K562 (cell line): Measurements from ENCODE around the gene CSN3. TPM values are rescaled to one million over a fixed set of nuclear protein-coding genes. Genes with fewer than 3 reads are reported as not detected.

ENCODE experiments used
- ATAC-seq: fragments of 200-7000 bp; cut with Tn5 transposase; 3 replicates; pipeline ENCODE4 v1.9.1; 2020; ENCODE audit warnings: moderate library complexity
- BruUV-seq: library from RNA; stranded (reverse); fragments of 400-500 nt; replicated peaks from 2 replicates; lab custom pipeline; 2021; lab: Mats Ljungman, UMichigan
- CTCF ChIA-PET: fragments of 300-600 bp; formaldehyde crosslinking; extraction: SDS; loops from one replicate; lab custom pipeline; 2021; ENCODE audit warnings: low intra/inter-chr PET ratio; lab: Yijun Ruan, JAX
- POLR2A ChIA-PET: fragments of 300-600, 350-650 bp; sonication (Branson Sonifier 250); formaldehyde crosslinking; extraction: SDS; loops from one replicate; lab custom pipeline; 2021; ENCODE audit warnings: antibody characterized with exemption, inconsistent platforms; lab: Yijun Ruan, JAX
- DNase-seq, 4 experiments: peaks; one replicate each; pipeline versions ENCODE4 v3.0.0 to v3.0.0-alpha.2; 2011 to 2018; ENCODE audit warnings: low spot score in 3 of 4, mixed read lengths in 3 of 4; ENCODE audit errors: extremely low read depth in 1 of 4
- FAIRE-seq: peaks from 2 replicates; lab custom pipeline; 2011; peaks lifted over from hg19 to GRCh38; lab: Jason Lieb, UNC
- H2AFZ ChIP-seq: 2 replicates; pipeline ENCODE4 v1.6.0; 2011; ENCODE audit warnings: low read depth, low read length, control low read depth, inconsistent platforms
- H3K27ac ChIP-seq: fragments of 200-600 bp; 3 replicates; pipeline ENCODE4 v1.8.0; 2011; ENCODE audit warnings: low read depth, mild to moderate bottlenecking, control low read depth, inconsistent platforms, low read length, moderate library complexity, mixed read lengths; ENCODE audit errors: extremely low read depth
- H3K27me3 ChIP-seq, 2 experiments: fragments of 300-600 bp in 1 of 2; 2 replicates in 1 of 2; 3 replicates in 1 of 2; pipeline versions ENCODE4 v1.6.0 to v1.8.0; 2011; ENCODE audit warnings: inconsistent platforms in 2 of 2, low read length in 2 of 2, mild to moderate bottlenecking in 1 of 2, mixed read lengths in 1 of 2, moderate library complexity in 1 of 2; ENCODE audit not compliant: control insufficient read depth in 2 of 2, insufficient read depth in 2 of 2
- H3K36me3 ChIP-seq: fragments of 300-600 bp; 3 replicates; pipeline ENCODE4 v1.8.0; 2011; ENCODE audit warnings: mild to moderate bottlenecking, low read length, inconsistent platforms; ENCODE audit not compliant: control insufficient read depth, insufficient read depth
- H3K4me1 ChIP-seq, 2 experiments: fragments of 200-600 bp in 1 of 2; replicated peaks in 1 of 2; 2 replicates in 1 of 2; 3 replicates in 1 of 2; pipeline versions ENCODE4 v1.5.1 to v1.8.0; 2011; ENCODE audit warnings: inconsistent platforms in 2 of 2, low read length in 2 of 2, mild to moderate bottlenecking in 1 of 2, mixed read lengths in 1 of 2, moderate library complexity in 1 of 2; ENCODE audit not compliant: control insufficient read depth in 2 of 2, insufficient read depth in 2 of 2
- H3K4me2 ChIP-seq: 2 replicates; pipeline ENCODE4 v1.6.1; 2011; ENCODE audit warnings: low read length, control low read depth, inconsistent platforms, mixed read lengths; ENCODE audit not compliant: insufficient read depth
- H3K4me3 ChIP-seq: fragments of 200-600 bp; sonication (generic), shearing (Covaris generic); 2 replicates; pipeline ENCODE4 v1.5.1; 2016; ENCODE audit warnings: control low read depth, inconsistent platforms
- H3K79me2 ChIP-seq: fragments of 200-600 bp; 3 replicates; pipeline ENCODE4 v1.8.0; 2011; ENCODE audit warnings: low read length, inconsistent platforms; ENCODE audit not compliant: control insufficient read depth, insufficient read depth
- H3K9ac ChIP-seq, 2 experiments: 2 replicates each; pipeline versions ENCODE4 v1.6.0 to v1.6.1; 2011; ENCODE audit warnings: low read depth in 2 of 2, low read length in 2 of 2, control low read depth in 1 of 2, inconsistent platforms in 1 of 2, mild to moderate bottlenecking in 1 of 2, mixed read lengths in 1 of 2; ENCODE audit not compliant: insufficient read depth in 1 of 2
- H3K9me1 ChIP-seq: one replicate; pipeline ENCODE4 v1.6.0; 2011; ENCODE audit warnings: inconsistent platforms, mild to moderate bottlenecking, low read length, moderate library complexity; ENCODE audit not compliant: control insufficient read depth, insufficient read depth
- H3K9me3 ChIP-seq: replicated peaks from 2 replicates; pipeline ENCODE4 v1.5.1; 2011; ENCODE audit warnings: low read depth, low read length, inconsistent platforms; ENCODE audit not compliant: control insufficient read depth, insufficient read depth
- H4K20me1 ChIP-seq: replicated peaks from 2 replicates; pipeline ENCODE4 v1.6.1; 2011; ENCODE audit warnings: low read length, inconsistent platforms, mixed read lengths; ENCODE audit not compliant: control insufficient read depth, insufficient read depth
- ETV6 ChIP-seq, 3 experiments: fragments of 150-350 bp in 1 of 3; sonication (generic) in 1 of 3; formaldehyde crosslinking in 1 of 3; IDR thresholded peaks; 2 replicates each; pipeline versions ENCODE4 v1.6.1 to v1.8.0; 2014 to 2022; ENCODE audit warnings: borderline replicate concordance in 2 of 3, low read depth in 2 of 3, antibody characterized with exemption in 1 of 3, low read length in 1 of 3, mild to moderate bottlenecking in 1 of 3, missing genetic modification reagents in 1 of 3
- L3MBTL2 ChIP-seq: fragments of 450-650 bp; IDR thresholded peaks from 2 replicates; pipeline ENCODE4 v1.6.1; 2016; ENCODE audit warnings: mild to moderate bottlenecking, moderate library complexity
- PHTF2 ChIP-seq: fragments of 250-450 bp; sonication (Bioruptor Pico); IDR thresholded peaks from 2 replicates; pipeline ENCODE4 v1.5.0; 2021; ENCODE audit warnings: mild to moderate bottlenecking
- ZNF57 ChIP-seq: fragments of 450-650 bp; formaldehyde crosslinking; IDR thresholded peaks from 2 replicates; pipeline ENCODE4 v1.4.0; 2020; ENCODE audit warnings: mild to moderate bottlenecking, moderate library complexity
- WGBS: fragments of 100-300 bp; shearing (Covaris generic); methylation state at CpG from one replicate; pipeline ENCODE4 v1.1.6; 2016; ENCODE audit warnings: low coverage, mixed read lengths; ENCODE audit not compliant: insufficient coverage; ENCODE audit errors: missing lambda C conversion rate; 5-methylcytosine and 5-hydroxymethylcytosine counted together
- in situ Hi-C: fragments of 300-500 bp; cut with MboI; formaldehyde crosslinking; loops from 4 replicates; pipeline ENCODE4 v1.15.0; 2018; ENCODE audit warnings: inconsistent platforms, mixed read lengths
- intact Hi-C: fragments of 100-400 bp; cut with micrococcal nuclease; formaldehyde crosslinking; loops from 2 replicates; pipeline ENCODE4 v1.14.2; 2022
- polyA plus RNA-seq, 8 experiments: library from polyadenylated mRNA; depleted of rRNA in 4 of 8; stranded (reverse) in 5 of 8; unstranded in 3 of 8; fragments of >200 nt; fragmentation: Nextera tagmentation in 2 of 8; fragmentation: Illumina TruSeq in 1 of 8; extraction: Ambion mirVana in 2 of 8; extraction: Trizol in 1 of 8; gene quantifications; 2 replicates each; pipeline versions ENCODE4 v1.2.1 to v1.2.3, GENCODE V29; 2011 to 2014; ENCODE audit warnings: inconsistent platforms in 1 of 8, missing spikeins in 1 of 8
- total RNA-seq, 7 experiments: library from RNA; depleted of rRNA in 6 of 7; stranded (reverse); fragments of >200 nt in 6 of 7; fragmentation: Illumina TruSeq in 2 of 7; extraction: Trizol in 2 of 7; gene quantifications; 2 replicates each; pipeline versions ENCODE4 v1.2.1 to v1.2.3, GENCODE V29; 2011 to 2021; ENCODE audit warnings: low replicate concordance in 1 of 7
- TF ChIP-seq, protein P1 (sequence below), 2 experiments: fragments of 450-650 bp in 1 of 2; IDR thresholded peaks; 2 replicates each; pipeline ENCODE4 v1.6.1; 2011 to 2017; ENCODE audit warnings: low read depth in 2 of 2, antibody characterized with exemption in 1 of 2, borderline replicate concordance in 1 of 2, low read length in 1 of 2, mild to moderate bottlenecking in 1 of 2, mixed read lengths in 1 of 2; ENCODE audit not compliant: control insufficient read depth in 1 of 2
- TF ChIP-seq, protein P2 (sequence below), 2 experiments: fragments of 450-650 bp; formaldehyde crosslinking in 1 of 2; IDR thresholded peaks; 2 replicates each; pipeline versions ENCODE4 v1.4.0 to v1.6.1; 2014 to 2020; ENCODE audit warnings: mild to moderate bottlenecking in 2 of 2, borderline replicate concordance in 1 of 2, low read depth in 1 of 2
- TF ChIP-seq, protein P3 (sequence below): fragments of 250-450 bp; sonication (Bioruptor Pico); IDR thresholded peaks from 2 replicates; pipeline ENCODE4 v1.5.0; 2020; ENCODE audit warnings: mild to moderate bottlenecking

Gene CSN3
- total and polyA plus RNA-seq, 9 of the 15 experiments (the other 6 are each of a cell fraction or from before 2014, with no cell fraction given) = not detected

DNA sequence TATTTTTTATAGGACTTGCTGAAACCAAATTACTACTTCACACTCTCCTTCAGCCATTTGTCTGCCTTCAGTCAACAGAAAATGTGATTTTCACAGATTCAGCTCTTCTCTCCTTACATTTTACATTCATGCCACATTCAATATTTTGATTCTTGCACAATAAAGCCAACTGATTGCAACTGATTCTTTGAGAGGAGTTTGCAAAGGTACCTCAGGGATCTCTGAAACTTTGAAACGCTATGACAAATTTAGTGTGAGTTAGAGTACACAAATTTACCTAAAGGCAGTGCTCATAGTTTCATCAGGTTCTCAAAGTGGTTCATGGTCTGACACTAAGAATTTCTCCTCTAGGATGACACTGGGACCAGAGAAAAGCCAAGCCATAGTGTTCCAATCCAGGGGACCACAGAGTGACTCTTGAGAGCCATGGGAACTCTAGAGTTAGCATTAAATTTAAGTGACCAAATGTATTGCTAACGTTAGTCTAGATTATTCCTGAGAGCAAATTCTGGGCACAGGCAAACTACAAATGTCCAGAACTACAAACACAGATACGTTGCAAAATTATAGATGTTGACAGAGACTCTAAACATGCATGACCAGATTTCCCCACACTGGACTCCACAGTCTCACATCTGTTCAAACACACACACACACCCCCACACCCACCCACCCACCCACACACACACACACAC, 9.0 kb downstream of the CSN3 start:
- Histone ChIP-seq H2AFZ (no peak overlapping the region), H3K9me3 (0 out of 2 replicates have a peak, but pooled peaks cover 1% of the 10 kb centered on the region), H3K4me3 (no peak overlapping the region), H3K4me1 (no peaks in the 10 kb centered on the region), H3K4me2 (no peak overlapping the region), H3K27ac (no peak overlapping the region), H3K36me3 (no peaks in the 10 kb centered on the region), H3K79me2 (no peaks in the 10 kb centered on the region), H3K9ac (no peak overlapping the region), H4K20me1 (no peaks in the 10 kb centered on the region), H3K9me1 (no peaks in the 10 kb centered on the region), H3K27me3 (no peaks in the 10 kb centered on the region)
- intact Hi-C loops = no loop called here
- in situ Hi-C loops = no loop called here
- ChIA-PET POLR2A (no interaction called here), CTCF (no interaction called here)
- FAIRE-seq (no peak), ATAC-seq (no peak), DNase-seq (no peak)
- no TSS peak for BruUV-seq
- WGBS = 0% methylated on average over 3 of the region's 3 CpGs
- TF ChIP-seq PHTF2 = no peak
- TF ChIP-seq L3MBTL2 = no peak
- TF ChIP-seq ETV6 (IDR thresholded peaks at IDR 0.05; ENCODE audit: borderline replicate concordance in 1 of 2, low read depth in 2 of 2, low read length in 1 of 2) = no peak
- TF ChIP-seq ETV6 (CRISPR knock-in tag; IDR thresholded peaks at IDR 0.05; ENCODE audit: borderline replicate concordance) = no peak
- TF ChIP-seq, protein P1, sequence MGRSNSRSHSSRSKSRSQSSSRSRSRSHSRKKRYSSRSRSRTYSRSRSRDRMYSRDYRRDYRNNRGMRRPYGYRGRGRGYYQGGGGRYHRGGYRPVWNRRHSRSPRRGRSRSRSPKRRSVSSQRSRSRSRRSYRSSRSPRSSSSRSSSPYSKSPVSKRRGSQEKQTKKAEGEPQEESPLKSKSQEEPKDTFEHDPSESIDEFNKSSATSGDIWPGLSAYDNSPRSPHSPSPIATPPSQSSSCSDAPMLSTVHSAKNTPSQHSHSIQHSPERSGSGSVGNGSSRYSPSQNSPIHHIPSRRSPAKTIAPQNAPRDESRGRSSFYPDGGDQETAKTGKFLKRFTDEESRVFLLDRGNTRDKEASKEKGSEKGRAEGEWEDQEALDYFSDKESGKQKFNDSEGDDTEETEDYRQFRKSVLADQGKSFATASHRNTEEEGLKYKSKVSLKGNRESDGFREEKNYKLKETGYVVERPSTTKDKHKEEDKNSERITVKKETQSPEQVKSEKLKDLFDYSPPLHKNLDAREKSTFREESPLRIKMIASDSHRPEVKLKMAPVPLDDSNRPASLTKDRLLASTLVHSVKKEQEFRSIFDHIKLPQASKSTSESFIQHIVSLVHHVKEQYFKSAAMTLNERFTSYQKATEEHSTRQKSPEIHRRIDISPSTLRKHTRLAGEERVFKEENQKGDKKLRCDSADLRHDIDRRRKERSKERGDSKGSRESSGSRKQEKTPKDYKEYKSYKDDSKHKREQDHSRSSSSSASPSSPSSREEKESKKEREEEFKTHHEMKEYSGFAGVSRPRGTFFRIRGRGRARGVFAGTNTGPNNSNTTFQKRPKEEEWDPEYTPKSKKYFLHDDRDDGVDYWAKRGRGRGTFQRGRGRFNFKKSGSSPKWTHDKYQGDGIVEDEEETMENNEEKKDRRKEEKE (IDR thresholded peaks at IDR 0.05; ENCODE audit: borderline replicate concordance in 1 of 2, control insufficient read depth in 1 of 2, low read depth in 2 of 2, low read length in 1 of 2) = no peak
- TF ChIP-seq, protein P2, sequence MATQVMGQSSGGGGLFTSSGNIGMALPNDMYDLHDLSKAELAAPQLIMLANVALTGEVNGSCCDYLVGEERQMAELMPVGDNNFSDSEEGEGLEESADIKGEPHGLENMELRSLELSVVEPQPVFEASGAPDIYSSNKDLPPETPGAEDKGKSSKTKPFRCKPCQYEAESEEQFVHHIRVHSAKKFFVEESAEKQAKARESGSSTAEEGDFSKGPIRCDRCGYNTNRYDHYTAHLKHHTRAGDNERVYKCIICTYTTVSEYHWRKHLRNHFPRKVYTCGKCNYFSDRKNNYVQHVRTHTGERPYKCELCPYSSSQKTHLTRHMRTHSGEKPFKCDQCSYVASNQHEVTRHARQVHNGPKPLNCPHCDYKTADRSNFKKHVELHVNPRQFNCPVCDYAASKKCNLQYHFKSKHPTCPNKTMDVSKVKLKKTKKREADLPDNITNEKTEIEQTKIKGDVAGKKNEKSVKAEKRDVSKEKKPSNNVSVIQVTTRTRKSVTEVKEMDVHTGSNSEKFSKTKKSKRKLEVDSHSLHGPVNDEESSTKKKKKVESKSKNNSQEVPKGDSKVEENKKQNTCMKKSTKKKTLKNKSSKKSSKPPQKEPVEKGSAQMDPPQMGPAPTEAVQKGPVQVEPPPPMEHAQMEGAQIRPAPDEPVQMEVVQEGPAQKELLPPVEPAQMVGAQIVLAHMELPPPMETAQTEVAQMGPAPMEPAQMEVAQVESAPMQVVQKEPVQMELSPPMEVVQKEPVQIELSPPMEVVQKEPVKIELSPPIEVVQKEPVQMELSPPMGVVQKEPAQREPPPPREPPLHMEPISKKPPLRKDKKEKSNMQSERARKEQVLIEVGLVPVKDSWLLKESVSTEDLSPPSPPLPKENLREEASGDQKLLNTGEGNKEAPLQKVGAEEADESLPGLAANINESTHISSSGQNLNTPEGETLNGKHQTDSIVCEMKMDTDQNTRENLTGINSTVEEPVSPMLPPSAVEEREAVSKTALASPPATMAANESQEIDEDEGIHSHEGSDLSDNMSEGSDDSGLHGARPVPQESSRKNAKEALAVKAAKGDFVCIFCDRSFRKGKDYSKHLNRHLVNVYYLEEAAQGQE (IDR thresholded peaks at IDR 0.05; ENCODE audit: borderline replicate concordance) = no peak
- TF ChIP-seq, protein P2 (CRISPR knock-in tag; IDR thresholded peaks at IDR 0.05; ENCODE audit: low read depth) = no peak
- TF ChIP-seq, protein P3, sequence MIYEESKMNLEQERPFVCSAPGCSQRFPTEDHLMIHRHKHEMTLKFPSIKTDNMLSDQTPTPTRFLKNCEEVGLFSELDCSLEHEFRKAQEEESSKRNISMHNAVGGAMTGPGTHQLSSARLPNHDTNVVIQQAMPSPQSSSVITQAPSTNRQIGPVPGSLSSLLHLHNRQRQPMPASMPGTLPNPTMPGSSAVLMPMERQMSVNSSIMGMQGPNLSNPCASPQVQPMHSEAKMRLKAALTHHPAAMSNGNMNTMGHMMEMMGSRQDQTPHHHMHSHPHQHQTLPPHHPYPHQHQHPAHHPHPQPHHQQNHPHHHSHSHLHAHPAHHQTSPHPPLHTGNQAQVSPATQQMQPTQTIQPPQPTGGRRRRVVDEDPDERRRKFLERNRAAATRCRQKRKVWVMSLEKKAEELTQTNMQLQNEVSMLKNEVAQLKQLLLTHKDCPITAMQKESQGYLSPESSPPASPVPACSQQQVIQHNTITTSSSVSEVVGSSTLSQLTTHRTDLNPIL (CRISPR knock-in tag) = no peak
- no peak for TF ChIP-seq ZNF57 (CRISPR knock-in tag)
